CD4-positive, alpha-beta T cell treated with Interleukin-15 for 1 hour (primary cell): ENCODE results near the gene UBR3.
"Not testable (repeated sequence)": the region's sequence is repeated elsewhere in the genome, so short reads cannot be mapped to it uniquely, and the experiment has no call there.

ENCODE experiments used
- DNase-seq: peaks from one replicate; pipeline ENCODE4 v3.0.0-alpha.2; 2020

UBR3 gene, protein sequence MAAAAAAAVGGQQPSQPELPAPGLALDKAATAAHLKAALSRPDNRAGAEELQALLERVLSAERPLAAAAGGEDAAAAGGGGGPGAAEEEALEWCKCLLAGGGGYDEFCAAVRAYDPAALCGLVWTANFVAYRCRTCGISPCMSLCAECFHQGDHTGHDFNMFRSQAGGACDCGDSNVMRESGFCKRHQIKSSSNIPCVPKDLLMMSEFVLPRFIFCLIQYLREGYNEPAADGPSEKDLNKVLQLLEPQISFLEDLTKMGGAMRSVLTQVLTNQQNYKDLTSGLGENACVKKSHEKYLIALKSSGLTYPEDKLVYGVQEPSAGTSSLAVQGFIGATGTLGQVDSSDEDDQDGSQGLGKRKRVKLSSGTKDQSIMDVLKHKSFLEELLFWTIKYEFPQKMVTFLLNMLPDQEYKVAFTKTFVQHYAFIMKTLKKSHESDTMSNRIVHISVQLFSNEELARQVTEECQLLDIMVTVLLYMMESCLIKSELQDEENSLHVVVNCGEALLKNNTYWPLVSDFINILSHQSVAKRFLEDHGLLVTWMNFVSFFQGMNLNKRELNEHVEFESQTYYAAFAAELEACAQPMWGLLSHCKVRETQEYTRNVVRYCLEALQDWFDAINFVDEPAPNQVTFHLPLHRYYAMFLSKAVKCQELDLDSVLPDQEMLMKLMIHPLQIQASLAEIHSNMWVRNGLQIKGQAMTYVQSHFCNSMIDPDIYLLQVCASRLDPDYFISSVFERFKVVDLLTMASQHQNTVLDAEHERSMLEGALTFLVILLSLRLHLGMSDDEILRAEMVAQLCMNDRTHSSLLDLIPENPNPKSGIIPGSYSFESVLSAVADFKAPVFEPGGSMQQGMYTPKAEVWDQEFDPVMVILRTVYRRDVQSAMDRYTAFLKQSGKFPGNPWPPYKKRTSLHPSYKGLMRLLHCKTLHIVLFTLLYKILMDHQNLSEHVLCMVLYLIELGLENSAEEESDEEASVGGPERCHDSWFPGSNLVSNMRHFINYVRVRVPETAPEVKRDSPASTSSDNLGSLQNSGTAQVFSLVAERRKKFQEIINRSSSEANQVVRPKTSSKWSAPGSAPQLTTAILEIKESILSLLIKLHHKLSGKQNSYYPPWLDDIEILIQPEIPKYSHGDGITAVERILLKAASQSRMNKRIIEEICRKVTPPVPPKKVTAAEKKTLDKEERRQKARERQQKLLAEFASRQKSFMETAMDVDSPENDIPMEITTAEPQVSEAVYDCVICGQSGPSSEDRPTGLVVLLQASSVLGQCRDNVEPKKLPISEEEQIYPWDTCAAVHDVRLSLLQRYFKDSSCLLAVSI (N-terminal part only)

DNA sequence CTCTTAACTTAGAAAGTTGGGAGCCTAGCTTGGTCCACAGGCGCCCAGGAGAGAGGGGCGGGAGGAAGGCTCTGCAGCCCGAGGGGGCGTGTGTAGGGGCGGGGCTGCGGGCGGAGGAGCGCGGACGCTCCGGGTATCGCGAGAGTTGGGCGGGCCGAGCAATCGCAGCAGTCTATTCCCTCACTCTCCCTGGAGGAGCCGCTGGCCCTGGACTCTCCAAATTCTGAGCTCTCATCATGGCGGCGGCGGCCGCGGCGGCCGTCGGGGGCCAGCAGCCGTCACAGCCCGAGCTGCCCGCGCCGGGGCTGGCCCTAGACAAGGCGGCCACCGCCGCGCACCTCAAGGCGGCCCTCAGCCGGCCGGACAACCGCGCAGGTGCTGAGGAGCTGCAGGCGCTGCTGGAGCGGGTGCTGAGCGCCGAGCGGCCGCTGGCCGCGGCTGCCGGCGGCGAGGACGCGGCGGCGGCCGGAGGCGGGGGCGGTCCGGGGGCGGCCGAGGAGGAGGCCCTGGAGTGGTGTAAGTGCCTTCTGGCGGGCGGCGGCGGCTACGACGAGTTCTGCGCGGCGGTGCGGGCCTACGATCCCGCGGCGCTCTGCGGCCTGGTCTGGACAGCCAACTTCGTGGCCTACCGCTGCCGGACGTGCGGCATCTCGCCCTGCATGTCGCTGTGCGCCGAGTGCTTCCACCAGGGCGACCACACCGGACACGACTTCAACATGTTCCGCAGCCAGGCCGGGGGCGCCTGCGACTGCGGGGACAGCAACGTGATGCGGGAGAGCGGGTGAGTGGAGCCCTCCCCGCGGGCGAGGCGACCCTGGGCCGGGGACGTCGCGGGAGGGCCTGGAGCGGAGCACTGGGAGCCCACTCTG, at the start of gene UBR3:
TSS of gene UBR3 (plus strand) at position 183 of the 869 bp plus-strand sequence. CDS start at position 237, 54 bp downstream.
- peak; percentile 90 for DNase-seq

DNA sequence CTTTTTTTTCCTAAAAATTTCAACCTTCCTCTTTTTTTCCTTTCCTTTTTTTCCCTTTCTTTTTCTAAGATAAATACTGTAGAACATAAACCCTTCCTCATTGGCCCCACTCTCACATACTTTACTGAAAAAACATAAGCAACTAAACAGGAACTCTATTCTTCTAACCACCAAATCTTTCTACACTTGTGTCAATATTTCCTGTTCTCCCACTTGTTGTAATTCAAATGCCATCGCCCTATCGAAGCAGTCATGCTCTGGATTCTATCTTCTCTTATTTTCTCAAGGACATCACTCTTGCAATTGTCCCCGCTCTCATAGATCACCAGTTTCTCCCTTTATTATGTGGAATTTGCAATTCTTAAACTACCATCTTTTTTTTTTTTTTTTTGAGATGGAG, 48.8 kb upstream of the UBR3 start:
- no peak for DNase-seq

DNA sequence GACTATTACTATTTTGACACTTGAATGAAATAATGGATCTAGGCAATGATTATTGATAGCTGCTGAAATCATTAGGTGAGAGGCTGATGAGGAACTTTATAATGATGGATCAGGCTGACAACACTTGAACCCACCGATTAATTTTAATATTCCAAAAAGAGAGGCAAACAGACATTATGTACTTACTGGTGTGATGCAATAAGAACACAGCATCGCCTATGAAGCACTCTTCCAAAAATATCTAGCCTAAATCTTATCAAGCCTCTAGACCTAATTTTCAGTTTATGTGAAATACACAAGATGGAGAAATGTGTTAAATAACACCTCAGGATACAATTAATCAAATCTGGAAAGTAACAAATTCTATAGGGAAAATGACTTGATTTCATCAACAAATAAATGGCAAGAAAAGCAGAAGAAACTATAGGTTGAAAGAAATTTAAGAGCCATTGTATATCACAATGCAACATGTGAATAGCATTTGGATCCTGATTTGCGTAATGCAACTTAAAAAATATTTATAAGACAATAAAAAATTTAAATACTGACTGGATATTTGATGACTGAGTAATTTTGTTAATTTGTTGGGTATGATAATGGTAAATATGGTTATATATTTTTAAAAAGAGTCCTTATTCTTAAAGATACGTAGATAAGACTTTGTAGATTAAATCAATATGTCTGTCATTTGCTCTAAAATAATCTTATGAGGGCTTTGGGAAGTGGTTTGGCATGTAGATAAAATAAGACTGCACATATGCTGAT, 45.8 kb upstream of the UBR3 start:
- DNase-seq, result no peak

DNA sequence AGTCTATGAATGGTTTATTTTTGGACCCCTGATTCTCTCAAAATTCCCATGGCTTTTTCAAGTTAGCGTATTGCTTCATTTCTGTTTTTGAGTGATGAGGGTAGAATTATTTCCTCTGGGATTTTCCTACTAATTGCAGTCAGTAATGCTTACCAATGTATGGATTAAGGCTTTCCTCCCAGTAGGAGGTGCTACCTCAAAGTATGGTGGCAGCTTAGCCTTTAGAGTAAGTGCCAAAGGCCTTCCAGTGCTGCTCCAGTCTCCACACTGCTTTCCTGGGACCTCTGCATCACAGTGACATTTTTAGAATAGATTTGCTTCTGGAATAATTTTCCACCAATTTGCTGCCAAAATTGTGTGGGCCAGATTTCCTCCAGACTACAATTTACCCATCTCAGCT, 44.7 kb upstream of the UBR3 start:
- DNase-seq, result no peak

DNA sequence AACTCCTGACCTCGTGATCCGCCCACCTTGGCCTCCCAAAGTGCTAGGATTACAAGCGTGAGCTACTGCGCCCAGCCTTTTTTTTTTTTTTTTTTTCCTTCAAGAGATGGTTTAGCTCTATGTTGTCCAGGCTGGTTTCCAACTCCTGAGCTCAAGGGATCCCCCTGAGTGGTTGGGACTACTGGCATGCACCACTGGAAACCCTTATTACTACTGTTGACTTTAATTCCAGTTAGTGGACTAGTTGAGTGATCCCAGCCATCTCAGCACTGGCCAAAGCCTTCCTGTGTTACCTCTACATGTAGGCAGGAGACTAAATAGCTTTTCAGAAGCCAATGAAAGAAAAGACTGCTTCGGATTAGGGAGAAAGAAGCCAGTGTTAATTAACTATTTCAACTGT, 36.7 kb upstream of the UBR3 start:
- DNase-seq, result no peak

DNA sequence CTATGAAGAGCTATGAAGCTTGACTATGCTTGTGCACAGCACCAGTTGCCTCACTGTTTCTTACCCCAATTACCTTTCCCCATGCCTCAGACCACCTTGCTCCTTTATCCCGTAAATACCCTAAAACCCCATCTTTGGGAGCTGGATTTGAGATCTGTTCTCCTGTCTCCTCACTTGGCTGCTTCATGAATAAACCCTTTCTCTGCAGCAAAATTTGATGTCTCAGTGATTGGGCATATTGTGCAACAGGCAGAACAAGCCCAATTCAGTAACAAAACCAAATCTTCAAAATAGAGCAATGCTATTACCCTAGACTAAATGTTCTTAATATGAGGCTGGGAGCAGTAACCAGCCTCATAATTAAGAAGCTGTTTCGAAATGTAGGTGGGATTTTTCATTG, 32.1 kb upstream of the UBR3 start:
- DNase-seq, result no peak

DNA sequence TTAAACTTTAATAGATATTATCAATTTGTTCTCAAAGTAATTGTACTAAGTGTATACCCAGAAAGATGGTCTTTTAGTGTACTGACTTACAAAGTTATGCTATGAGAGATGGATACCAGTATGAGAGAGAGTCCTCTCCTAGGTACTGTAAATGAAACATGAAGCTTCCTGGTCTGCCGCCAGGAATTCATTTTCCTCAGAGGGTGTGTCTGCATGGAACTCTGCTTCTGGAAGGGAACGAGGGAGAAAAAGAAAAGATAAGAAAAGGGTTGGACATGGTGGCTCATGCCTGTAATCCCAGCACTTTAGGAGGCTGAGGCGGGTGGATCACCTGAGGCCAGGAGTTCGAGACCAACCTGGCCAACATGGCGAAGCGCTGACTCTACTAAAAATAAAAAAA, 30.8 kb upstream of the UBR3 start:
- no peak for DNase-seq

DNA sequence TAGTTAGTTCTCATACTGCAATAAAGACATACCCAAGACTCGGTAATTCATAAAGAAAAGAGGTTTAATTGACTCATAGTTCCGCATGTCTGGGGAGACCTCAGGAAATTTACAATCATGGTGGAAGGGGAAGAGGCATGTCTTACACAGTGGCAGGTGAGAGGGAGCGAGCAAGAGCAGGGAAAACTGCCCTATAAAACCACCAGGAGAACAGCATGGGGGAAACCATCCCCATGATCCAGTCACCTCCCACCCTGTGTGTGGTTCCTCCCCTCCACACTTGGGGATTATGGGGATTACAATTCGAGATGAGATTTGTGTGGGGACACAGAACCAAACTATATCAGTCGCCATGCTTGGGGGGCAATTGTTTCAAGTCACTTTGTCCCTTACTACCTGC, 29.7 kb upstream of the UBR3 start:
- no peak for DNase-seq

DNA sequence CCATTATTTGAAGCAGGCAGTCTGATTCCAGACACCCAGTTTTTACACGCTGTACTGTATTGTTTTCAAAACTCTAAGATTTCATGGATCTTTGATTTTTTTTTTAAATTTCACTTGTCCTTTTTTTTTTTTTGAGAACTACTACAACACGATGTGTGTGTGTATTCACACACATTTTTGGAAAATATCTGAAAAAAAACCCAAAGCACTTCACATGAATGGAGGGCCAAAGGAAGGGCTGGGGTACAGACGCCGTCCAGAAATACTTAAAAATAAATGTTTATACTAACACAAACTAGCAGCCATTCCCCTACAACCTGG, 28.9 kb upstream of the UBR3 start:
- no peak for DNase-seq

DNA sequence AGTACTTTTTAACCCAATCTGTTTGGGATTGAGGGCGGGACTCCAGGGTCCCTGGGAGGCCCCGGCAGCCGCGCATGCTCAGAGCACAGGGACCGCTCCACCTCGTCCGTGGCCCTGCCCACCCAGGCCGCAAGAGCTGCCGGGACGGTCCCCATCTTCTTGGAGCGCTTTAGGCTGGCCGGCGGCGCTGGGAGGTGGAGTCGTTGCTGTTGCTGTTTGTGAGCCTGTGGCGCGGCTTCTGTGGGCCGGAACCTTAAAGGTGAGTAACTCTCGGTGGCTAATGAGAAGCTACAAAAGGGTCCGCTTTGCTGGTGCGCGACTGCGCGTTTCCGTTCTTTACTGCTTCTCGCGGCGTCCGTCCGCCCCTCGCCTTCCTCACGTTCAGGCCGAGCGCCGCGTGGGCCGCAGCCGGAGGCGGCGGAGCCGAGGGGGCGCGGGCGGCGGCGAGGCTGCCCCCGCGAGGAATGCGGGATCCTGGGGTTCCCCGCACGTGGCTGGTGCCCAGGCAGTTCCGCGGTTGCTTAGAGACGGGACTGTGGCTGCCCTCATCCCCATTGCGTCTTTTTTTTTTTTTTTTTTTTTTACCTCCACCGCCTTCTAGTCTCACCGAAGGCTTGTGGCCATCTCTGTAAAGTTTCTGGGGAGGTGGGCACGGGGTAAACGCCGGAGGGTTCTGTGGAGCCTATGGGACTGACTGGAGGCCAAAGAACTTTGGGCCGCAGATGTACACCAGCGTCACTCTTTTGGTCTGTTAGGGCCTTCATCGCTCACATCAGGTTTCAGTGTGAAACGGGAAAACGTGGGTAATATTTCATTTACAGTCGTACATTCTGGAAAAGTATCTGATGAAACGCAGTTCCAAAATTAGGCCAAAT, 28.3 kb upstream of the UBR3 start, which contains the start of gene SSB:
TSS of gene SSB (plus strand) at position 154 of the 875 bp plus-strand sequence. CDS start 2,090 bp downstream, outside the sequence.
- peak; percentile 95 for DNase-seq

DNA sequence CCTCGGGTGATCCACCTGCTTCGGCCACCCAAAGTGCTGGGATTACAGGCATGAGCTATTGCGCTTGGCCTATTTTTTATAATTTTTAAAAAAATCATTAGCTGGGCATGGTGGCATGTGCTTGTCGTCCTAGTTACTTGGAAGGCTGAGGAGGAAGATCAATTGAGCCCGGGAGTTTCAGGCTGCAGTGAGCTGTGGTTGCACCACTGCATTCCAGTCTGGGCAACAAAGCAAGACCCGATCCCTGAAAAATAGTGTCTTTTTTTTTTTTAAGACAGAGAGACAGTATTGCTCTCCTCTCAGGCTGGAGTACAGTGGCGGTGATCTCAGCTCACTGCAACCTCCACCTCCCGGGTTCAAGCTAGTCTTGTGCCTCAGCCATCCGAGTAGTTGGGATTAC, 23.8 kb upstream of the UBR3 start:
- DNase-seq, result no peak

DNA sequence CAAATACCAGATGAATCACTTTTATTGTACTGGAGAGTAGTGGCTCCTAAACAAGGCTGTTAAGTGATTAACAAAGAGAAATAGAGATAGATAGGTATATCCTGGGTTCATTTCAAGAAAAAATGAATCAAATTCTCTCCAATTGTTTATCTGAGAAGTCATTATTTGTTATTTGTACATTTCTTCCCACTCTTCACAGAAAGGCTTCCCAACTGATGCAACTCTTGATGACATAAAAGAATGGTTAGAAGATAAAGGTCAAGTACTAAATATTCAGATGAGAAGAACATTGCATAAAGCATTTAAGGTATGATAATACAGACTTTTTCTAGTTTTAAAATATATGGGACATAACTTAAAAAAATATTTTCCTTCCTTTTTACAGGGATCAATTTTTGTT, 20.7 kb upstream of the UBR3 start:
- DNase-seq, result no peak

DNA sequence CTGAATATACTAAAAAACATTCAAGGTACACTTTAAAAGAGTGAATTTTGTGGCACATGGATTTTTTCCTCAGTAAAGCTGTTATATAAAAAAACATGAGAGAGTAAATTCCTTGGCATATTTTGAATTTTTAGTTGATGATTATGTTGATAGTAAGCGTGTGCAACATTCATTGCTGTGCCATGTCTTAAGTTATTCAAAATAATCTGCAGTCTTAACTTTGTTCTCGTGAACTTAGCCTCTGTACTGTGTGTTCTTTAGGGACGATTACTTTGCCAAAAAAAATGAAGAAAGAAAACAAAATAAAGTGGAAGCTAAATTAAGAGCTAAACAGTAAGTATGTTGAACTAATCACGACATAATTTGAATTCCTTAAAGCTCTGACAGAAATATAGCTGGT, 19.0 kb upstream of the UBR3 start:
- no peak for DNase-seq

DNA sequence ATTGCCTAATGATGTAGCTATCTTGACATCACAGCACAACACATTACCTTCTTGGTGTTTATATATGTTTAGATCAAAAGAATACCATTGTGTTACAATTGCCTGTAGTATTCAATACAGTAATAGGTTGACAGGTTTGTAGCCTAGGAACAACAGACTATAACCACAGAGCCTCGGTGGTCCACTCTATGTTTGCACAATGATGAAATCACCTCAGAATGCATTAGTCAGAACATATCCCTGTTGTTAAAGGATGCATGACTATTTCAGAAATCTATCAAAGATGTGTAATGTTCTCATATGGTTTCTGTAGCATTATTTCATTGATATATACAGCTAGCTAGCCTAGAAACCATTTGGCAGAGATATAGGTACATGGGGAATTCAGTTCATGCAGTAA, 11.4 kb upstream of the UBR3 start:
- no peak for DNase-seq

DNA sequence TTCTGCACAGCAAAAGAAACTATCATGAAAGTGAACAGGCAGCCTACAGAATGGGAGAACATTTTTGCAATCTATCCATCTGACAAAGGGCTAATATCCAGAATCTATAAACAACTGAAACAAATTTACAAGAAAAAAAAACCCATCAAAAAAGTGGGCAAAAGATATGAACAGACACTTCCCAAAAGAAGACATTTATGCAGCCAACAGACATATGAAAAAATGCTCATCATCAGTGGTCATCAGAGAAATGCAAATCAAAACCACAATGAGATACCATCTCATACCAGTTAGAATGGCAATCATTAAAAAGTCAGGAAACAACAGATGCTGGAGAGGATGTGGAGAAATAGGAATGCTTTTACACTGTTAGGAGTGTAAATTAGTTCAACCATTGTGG, 10.3 kb upstream of the UBR3 start:
- not testable (repeated sequence) for DNase-seq

DNA sequence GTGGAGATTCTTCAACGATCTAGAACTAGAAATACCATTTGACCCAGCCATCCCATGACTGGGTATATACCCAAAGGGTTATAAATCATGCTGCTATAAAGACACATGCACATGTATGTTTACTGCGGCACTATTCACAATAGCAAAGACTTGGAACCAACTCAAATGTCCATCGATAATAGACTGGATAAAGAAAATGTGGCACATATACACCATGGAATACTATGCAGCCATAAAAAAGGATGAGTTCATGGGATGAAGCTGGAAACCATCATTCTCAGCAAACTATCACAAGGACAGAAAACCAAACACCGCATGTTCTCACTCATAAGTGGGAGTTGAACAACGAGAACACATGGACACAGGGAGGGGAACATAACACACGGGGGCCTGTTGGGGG, 9.9 kb upstream of the UBR3 start:
- not testable (repeated sequence) for DNase-seq

DNA sequence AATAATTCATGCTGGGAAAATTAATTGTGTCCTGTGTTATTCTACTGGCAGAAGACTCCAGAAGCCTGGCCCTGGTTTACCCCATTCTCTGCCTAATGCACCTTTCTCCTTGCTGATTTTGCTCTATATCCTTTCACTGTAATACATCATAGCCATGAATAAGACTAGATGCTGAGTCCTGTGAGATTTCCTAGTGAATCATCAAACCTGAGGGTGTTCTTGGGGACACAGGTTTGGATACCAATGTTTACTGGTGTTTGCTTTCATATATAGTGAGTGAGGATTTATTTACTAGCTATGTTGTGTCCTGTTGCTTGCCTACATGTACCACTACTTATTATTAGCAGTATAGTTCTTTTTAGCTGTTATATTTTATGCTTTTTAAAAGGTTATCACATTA, 9.0 kb upstream of the UBR3 start:
- no peak for DNase-seq

DNA sequence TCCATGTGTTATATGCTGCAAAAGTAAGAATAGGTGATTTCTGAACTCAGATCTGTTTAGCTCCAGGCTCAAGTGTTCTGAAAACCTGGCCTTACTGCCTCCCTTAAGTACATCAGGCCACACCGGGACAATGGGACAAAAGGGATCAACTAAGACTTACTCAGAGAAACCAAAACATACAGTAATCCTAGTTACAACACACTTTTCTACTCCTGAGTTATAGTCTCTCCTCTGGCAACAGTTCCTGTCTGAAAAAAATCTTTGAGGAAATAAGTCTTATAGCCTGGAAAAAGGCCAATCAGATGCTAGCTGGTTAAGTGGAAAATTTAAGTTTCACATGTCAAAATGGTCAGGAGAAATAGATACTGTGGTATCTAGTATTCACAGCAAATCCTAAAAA, 8.1 kb upstream of the UBR3 start:
- no peak for DNase-seq

DNA sequence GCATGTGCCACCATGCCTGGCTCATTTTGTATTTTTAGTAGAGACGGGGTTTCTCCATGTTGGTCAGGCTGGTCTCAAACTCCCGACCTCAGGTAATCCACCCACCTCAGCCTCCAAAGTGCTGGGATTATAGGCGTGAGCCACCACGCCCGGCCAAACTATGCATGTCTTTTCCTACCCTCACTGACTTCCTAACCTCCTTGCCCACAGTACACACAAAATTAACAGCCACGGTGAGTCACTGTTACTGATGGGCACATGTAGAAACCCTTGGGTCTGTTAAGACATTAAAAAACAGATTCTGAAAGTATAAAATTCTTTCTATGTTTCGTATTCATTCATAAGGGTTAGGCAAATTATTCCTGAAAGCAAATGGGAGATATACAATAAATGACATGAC, 7.2 kb upstream of the UBR3 start:
- DNase-seq, result not testable (repeated sequence)

DNA sequence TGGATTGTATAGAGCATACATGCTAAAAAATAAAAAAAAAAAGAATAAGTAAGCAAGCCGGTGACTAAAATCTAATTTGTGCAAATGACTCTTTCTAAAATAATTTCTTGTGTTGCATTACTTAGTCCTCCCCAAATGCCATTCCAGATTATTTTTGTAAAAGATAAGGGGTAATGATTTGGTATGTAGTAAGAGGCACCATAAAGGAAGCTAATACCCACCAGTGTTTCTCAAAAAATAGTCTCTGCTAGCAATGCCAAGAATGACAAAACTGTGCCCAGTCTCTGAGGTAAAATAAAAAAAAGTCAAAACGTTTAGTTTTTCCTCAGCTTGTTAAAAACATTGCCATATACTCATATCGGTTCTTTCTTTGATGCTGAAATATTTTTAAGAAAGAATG, 5.2 kb upstream of the UBR3 start:
- no peak for DNase-seq
